ENCODE results near the gene WASHC1.
"Not testable (repeated sequence)": the region's sequence is repeated elsewhere in the genome, so short reads cannot be mapped to it uniquely, and the experiment has no call there.

WASHC1 gene

GRCh38 chr9:29356-29755 is at the start of gene WASHC1:
WASHC1 (minus strand) TSS chr9:29456; CDS start chr9:24999, 4,457 bp downstream.
- not testable (repeated sequence) for DNase-seq

GRCh38 chr9:78333-78732 is 49.1 kb upstream of the WASHC1 start:
- DNase-seq = not testable (repeated sequence)

GRCh38 chr9:76389-76788 is 47.1 kb upstream of the WASHC1 start:
- DNase-seq = not testable (repeated sequence)

- not testable (repeated sequence) for DNase-seq
These were observed 44.8 kb upstream of the WASHC1 start for GRCh38 chr9:73900-74525.

- DNase-seq = peak; percentile 31
These were observed 44.0 kb upstream of the WASHC1 start for GRCh38 chr9:73076-73899.

- DNase-seq = not testable (repeated sequence)
These were observed 33.9 kb upstream of the WASHC1 start for GRCh38 chr9:63031-63629.

GRCh38 chr9:52678-53077 is 23.4 kb upstream of the WASHC1 start:
- DNase-seq = not testable (repeated sequence)

GRCh38 chr9:48190-48842 is 19.1 kb upstream of the WASHC1 start:
- not testable (repeated sequence) for DNase-seq

GRCh38 chr9:46639-47271 is 17.5 kb upstream of the WASHC1 start:
- not testable (repeated sequence) for DNase-seq

GRCh38 chr9:46164-46563 is 16.9 kb upstream of the WASHC1 start:
- DNase-seq = peak; percentile 2

GRCh38 chr9:45180-45878 is 16.1 kb upstream of the WASHC1 start:
- DNase-seq = not testable (repeated sequence)

GRCh38 chr9:44416-44815 is 15.2 kb upstream of the WASHC1 start:
- not testable (repeated sequence) for DNase-seq

- not testable (repeated sequence) for DNase-seq
These were observed 14.4 kb upstream of the WASHC1 start for GRCh38 chr9:43636-44035.

- DNase-seq = not testable (repeated sequence)
These were observed 13.9 kb upstream of the WASHC1 start for GRCh38 chr9:43116-43515.

GRCh38 chr9:41819-42218 is 12.6 kb upstream of the WASHC1 start:
- DNase-seq = not testable (repeated sequence)

- DNase-seq = peak; percentile 3
These were observed 12.0 kb upstream of the WASHC1 start for GRCh38 chr9:41261-41676.

- not testable (repeated sequence) for DNase-seq
These were observed 3.1 kb upstream of the WASHC1 start for GRCh38 chr9:32308-32707.

GRCh38 chr9:28775-29174 is 481 bp downstream of the WASHC1 start:
- not testable (repeated sequence) for DNase-seq

- not testable (repeated sequence) for DNase-seq
These were observed 7.6 kb downstream of the WASHC1 start for GRCh38 chr9:21621-22020.

GRCh38 chr9:16875-17274 is 12.4 kb downstream of the WASHC1 start:
- not testable (repeated sequence) for DNase-seq

GRCh38 chr9:14129-14809 is 15.0 kb downstream of the WASHC1 start:
- DNase-seq = peak; percentile 20
